HG03025 (cell line): Measurements from ENCODE around the gene CA9.
A peak's percentile ranks its signal among the peaks of the same experiment; 100 is the strongest.

ENCODE experiments used
- ATAC-seq: cut with Tn5 transposase; IDR thresholded peaks from one replicate; pipeline ENCODE4 v1.9.1; 2021; ENCODE audit warnings: mild to moderate bottlenecking, moderate library complexity; ENCODE audit not compliant: unreplicated experiment, low FRiP score

Gene CA9

GRCh38 chr9:35650341-35651158 lies 23.2 kb upstream of the CA9 start, which contains the start of gene SIT1:
TSS of gene SIT1 (minus strand) at chr9:35650931. CDS start at chr9:35650853, 78 bp downstream.
- no peak for ATAC-seq

DNA sequence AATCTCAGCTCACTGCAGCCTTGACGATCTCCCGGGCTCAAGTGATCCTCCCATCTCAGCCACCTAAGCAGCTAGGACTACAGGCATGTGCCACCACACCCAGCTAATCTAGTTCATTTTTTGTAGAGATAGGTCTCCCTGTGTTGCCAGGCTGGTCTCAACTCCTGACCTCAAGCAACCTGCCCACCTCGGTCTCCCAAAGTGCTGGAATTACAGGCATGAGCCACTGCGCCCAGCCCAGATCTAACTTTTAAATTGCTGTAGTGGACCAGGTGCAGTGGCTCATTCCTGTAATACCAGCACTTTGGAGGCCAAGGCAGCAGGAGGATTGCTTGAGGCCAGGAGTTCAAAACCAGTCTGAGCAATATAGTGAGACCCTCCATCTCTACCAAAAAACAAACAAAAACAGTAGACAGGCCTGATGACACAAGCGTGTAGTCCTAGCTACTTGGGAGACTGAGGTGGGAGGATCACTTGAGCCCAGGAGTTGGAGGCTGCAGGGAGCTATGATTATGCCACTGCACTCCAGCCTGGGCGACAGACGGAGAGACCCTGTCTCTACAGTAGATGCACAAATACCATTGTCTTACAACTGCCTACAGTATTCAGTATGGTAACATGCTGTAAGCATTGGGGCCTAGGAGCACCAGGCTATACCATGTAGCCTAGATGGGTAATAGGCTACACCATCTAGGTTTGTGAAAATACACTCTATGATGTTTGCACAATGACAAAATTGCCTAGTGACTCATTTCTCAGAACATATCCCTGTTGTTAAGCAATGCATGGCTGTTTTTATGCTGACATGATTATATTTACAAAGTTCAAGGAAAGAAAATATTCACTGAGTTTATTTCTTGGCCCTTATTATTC lies 21.5 kb upstream of the CA9 start:
- ATAC-seq, result no peak

DNA sequence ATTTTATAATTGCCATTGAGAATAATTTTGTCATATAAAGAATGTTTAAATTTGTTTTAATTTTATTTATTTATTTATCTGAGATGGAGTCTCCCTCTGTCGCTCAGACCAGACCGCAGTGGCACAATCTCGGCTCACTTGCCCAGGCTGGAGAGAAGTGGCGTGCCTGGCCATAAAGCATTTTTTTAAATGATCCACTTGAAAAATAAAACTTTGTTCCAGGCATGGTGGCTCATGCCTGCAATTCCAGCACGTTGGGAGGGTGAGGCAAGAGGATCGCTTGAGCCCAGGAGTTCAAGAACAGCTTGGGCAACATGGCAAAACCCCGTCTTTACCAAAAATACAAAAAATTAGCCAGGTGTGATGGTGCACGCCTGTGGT lies 20.9 kb upstream of the CA9 start:
- ATAC-seq, result no peak

- no peak for ATAC-seq
These were observed 20.1 kb upstream of the CA9 start for GRCh38 chr9:35653611-35654010.

DNA sequence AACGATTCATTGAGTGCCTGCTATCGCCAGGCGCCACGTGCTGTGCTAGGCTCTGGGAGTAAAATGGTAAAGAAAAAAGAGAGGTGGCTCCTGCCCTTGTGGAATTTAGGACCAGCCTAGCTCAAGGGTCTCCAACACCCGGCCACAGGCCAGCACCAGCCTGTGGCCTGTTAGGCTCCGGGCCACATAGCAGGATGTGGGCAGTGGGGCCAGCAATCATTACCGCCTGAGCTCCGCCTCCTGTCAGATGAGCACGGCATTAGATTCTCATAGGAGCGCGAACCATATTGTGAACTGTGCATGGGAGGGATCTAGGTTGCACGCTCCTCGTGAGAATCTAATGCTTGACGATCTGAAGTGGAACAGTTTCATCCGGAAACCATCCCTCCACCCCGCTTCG lies 17.4 kb upstream of the CA9 start:
- no peak for ATAC-seq

DNA sequence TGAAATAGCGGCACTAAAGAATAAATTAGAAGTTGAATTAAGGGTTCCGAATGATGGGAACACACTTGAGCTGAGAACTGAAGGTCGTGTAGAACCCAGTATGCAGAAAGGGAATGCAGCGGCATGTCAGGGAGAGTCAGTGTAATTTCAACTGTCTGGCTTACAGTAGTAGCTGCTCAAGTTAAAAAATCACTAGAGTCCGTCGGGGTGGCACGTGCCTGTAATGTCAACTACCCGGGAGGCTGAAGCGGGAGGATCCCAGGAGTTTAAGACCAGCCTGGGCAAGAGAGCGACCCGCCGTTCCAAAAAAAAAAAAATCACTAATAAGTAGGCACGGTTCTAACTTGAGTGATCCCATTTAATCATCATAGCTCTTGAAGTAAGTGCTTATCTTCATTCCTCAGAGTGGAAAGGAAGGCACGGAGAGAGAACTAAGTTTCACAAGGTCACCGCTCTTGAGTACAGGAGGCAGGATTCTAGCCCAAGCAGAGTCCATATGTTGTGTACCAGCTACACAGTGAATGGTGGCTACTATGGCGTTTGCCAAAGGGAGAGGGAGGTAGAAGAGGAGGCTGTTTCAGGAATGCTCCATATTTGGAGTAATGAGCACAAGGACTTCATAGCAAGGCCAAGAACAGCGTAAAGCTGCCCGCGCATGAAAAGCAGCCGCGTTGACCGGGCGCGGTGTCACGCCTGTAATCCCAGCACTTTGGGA lies 16.7 kb upstream of the CA9 start:
- ATAC-seq, result peak; percentile 4

GRCh38 chr9:35657546-35658136 lies 16.1 kb upstream of the CA9 start, which contains the start of gene RMRP:
TSS of gene RMRP (minus strand) at chr9:35658019.
- ATAC-seq, result peak; percentile 80

GRCh38 chr9:35658137-35658967 lies 15.4 kb upstream of the CA9 start, which contains the start of gene CCDC107:
TSS of gene CCDC107 (plus strand) at chr9:35658292. CDS start at chr9:35658380, 88 bp downstream.
- peak; percentile 65 for ATAC-seq

DNA sequence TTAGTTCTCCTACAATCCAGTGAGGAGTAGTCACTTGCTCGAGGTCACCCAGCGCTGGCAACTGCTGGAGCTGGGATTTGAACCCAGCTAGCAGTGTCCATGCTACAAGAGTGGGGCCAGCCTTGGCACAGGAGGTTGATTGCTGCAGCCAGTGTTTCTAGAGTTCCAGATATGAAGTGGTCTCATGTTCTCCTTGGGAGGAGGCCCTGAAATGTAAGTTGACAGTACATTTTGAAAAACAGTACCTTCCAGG lies 14.8 kb upstream of the CA9 start:
- ATAC-seq, result no peak

- ATAC-seq, result no peak
These were observed 14.4 kb upstream of the CA9 start for GRCh38 chr9:35659340-35659739.

DNA sequence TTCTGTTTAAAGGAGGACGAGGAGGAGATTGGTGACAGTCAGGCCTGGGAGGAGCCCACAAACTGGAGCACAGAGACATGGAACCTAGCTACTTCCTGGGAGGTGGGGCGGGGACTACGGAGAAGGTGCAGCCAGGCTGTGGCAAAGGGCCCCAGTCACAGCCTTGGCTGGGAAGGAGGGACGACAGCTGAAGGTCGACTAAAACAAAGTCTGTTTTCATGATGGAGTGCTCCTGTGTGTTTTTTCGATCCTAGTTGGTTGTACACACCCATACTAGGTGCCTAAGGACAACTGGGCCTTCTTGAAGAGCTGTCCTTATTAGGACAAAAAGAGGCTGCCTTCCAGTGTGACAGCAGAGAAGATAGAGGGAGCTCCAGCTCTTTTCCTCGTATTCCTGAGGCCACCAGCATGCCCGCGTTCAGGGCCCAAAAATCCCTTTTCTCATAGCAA lies 12.7 kb upstream of the CA9 start:
- ATAC-seq, result no peak

DNA sequence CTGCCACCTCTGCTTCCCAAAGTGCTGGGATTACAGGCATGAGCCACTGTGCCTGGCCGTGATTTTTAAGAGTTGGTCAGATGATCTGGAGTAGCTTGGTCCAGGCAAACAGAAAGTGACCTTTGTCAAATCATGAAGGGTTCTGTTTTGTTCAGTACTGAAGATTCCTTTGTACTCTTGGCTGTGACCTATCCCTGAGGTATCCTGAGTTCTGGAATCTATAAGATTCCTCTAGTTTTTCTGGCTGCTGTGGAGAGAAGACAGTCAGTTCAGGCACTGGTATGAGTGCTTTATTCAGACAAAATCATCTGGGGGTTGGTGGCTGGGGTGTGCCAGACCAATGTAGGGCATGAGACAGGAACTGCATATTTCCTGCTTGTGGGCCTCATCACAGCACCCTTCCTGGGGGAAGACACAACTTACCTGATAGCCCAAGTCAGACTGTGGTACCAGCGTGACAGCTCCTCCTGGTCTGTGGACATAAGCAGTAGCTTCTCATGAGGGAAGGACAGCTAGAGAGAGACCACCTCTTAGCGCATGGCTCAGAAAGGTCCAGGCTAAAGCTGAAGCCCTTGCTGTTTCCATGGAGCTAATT lies 11.9 kb upstream of the CA9 start:
- ATAC-seq, result no peak

DNA sequence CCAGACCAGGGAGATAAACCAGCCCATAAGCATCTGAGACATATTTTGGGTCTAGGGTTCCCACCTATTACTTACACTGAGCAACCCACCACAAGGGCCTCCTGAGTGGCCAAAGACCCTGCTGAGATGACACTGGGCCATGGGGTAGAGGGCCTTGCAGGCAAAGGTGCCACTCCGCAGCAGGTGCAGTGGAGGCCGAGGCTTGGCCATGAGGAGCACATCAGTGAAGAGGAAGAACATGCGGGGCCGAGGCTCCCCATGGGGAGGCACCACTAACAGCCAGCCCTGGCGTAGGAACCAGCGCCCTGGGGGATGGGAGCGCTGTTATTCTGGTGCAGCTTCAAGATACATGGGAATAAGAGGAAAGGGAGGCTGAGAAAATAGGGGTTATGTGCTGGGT lies 11.3 kb upstream of the CA9 start:
- no peak for ATAC-seq

- peak; percentile 63 for ATAC-seq
These were observed 8.9 kb upstream of the CA9 start, which contains the start of gene ARHGEF39 for GRCh38 chr9:35664531-35665470. TSS of gene ARHGEF39 (minus strand) at chr9:35665195. CDS start at chr9:35665169, 26 bp downstream.

DNA sequence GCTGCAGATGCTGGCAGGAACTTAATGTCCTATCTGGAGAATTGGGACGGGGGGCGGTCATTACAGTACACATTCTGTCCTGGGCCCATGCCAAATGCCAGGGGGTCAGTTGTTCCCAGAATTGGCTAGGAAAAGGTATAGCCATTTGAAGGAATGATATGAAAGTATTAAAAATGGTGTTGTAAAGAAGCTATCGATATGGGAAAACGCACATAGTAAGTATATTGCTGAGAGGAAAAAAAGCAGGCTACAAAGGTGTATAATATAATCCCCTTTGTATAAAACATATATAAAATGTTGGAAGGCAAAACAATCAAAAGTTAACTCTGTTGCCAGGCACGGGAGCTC lies 8.3 kb upstream of the CA9 start:
- no peak for ATAC-seq

DNA sequence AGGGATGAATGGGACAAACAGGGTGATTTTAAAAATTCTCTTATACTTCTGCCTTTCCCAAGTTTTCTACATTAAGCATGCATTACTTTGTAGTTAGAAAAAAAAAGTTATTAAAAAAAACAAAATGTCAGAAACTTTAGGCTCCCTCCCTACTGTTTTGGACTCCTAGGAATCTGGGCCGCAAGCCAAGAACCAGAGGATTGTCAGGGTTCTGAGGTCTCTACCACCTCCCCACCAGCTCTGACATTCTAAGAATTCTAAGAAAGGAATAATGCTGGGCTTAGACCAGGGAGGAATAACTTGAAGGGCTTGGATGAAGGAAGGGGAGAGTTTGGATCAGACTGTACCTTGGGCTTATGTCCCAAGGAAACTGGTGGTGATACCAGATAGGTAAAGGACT lies 7.7 kb upstream of the CA9 start:
- no peak for ATAC-seq

DNA sequence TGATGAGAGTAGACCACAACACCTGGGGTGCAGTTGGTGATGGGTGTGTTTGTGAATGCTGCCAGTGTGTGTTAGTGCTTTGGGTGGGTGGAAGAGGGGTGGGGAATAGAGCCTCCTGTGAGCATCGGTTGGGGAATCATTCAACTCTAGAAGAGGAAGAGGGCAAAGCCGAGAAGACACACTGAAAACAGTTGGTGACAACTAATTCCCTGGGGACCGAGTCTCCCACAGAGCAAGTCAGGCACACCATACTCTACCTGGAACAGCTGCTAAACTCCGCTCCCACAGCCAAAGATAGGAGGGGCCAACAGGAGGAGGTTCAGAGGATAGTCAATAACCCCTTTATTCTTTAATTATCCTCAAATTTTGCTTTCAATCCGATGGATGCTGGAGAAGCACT lies 7.2 kb upstream of the CA9 start:
- no peak for ATAC-seq

- no peak for ATAC-seq
These were observed 5.8 kb upstream of the CA9 start for GRCh38 chr9:35667939-35668338.
